HG03175 (cell line): Measurements from ENCODE around the gene SDK1.

Experiments
- ATAC-seq: cut with Tn5 transposase; IDR thresholded peaks from one replicate; pipeline ENCODE4 v1.9.1; 2021; ENCODE audit warnings: mild to moderate bottlenecking, moderate library complexity; ENCODE audit not compliant: unreplicated experiment

The SDK1 gene

DNA sequence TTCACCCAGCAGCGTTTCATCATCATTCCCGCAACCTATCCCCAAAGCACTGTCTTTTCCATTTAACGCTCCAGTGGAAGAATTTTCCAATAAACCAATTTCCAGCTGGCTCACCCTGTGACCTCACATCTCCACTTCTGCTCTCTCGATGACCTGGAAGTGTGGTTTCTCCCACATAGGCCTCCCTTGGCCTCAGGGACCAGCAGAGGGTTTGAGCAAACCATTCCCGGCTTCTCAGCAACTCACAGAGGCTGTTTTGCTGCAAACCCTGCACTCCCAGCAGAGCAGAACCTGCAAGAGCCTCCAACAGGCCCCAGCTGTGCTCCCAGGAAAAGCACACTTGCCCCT lies 858.1 kb downstream of the SDK1 start:
- no peak for ATAC-seq

DNA sequence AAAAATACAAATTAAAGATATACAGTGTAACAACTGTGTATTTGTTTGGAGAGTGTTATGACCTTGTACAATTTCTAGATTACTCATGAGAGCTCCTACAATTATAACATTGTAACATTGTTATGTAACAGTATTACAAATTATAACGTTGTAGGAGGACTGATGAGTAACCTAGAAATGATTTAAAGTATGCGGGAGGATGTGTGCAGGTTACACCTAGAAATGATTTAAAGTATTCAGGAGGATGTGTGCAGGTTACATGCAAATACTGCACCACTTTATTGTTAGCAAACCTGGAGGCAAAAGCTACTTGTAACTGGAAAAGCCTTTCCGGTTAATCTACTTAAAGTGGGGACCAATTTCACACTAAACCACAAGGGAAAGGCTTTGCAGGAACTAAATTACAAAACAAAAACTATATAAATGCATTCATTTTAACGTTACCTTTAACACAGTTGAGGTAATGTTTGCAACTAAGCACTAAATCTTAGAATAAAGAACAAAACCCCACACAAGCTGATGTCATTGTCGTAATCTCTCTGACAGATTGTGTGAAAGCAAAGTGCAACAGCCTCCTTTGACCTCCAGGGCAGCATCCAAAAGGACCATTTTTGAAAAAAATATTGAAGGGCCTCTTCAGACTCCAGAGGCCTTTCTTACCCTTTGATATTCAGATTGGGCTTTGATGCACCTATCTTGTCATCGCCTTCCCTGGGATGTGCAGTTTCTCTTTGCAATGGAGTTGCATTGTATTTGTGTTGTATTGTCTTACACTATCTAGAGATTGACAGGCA lies 858.9 kb downstream of the SDK1 start:
- ATAC-seq = no peak

DNA sequence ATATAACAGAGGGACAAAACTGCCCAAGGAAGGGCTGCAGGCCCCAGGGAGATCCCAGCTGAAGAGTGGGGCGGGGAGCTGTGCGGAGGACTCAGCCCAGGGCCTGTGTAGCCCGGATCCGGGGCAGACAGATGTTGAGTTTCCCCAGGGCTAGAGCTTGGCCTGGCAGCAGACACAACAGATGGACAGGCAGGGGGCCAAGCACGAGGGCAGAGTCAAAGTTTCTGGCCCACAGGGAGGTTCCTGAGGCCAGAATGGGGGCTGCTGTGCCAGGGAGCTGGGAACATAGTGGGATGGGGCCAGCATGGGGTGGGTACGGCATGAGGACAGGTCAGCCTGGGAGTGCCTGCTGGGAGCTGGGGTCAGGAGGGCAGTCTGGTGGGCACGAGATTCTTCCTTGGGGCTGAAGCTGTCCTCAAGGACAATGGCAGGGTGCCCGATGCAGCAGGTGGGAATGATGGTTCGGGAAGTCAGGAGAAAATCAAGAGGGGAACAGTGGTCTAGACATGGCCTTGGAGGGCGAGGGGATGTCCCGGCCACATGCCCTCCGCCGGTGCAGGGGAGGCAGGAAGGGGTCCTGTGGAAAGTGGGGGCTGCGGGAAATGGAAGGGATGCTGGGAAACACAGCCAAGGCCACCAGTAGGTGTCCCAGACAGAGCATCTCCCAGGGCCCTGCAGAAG lies 862.0 kb downstream of the SDK1 start:
- ATAC-seq = no peak

DNA sequence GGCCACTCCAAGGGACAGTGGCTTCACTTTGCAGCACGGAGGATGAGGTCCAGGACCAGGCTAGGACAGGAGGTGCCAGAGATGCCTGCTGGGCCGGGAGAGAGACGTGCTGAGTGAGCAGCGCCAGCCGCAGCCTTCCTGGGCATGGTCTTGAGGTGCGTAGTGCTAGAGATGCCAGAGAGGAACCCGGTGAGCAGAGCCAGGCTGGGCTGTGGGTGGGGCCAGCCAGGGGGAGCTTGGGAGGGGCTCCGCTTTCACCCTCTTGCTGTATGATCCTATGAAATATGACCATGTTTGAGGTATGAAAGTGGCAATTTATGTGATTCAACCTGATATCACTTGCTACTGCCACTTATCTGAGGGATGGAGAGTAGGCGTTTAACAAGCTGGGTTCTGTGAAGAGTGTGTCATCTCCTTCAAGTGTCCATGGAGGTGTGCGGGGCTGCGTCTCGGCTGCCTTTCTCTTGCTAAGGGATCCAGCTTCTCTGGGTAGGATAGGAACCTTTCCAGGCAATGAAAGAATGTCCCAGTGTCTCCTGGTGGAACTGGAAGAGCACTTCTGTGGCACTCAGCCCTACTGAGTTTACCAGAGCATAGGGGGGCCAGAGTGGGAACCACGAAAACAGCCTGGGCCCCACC lies 862.6 kb downstream of the SDK1 start:
- no peak for ATAC-seq

DNA sequence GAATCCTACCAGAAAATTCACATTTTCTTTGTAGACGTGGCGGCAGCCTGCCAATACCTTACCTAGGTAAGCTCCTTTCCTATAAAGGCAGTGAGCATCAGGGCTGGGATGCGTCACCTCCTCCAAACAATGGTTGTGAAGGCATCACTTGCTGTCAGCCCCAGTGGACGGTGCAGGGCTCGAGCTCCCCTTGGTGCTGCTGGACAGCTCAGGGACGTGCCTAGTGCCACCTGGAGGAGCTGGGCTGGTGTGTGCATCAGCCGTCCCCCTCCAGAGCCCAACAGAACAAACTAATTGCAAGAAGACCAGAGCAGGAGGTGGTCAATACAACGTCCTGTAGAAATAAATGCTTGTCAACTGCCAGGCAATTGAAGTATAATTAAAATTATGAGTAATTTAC lies 863.5 kb downstream of the SDK1 start:
- no peak for ATAC-seq

DNA sequence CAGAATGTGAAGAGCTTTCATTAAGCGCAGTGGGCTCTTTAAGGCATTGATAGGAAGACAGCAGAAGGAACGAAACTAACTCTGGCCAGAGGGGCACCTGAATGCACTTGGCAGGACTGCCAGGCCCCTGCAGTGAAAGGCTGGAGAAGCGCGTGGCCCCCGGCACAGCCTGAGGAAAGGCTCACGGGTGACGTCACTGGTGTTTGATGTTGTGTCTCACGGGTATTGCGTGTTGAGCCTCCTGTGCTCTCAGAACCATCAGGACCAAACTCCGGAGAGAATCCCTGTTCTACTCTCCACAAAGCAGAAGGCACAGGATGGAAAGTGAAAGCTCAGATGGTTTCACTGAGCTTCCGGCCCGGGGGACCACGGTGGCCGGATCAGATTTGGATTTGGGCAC lies 865.3 kb downstream of the SDK1 start:
- no peak for ATAC-seq

DNA sequence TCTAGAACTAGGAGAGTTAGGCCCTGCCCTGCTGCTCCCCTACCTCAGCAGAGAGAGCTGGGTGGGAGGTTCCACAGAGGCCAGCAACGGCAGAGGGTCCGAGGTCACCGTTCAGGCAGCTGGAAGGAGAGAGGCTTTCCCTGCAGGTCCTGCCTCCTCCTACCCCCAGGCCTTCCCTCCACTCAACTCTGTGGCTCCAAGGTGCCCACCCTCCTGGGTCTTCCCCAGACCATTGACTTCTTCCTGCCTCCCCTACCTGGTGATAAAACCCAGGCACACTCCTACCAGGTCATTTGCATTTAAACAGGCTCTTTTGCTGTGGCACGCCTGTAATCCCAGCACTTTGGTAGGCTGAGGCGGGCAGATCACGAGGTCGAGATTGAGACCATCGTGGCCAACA lies 865.8 kb downstream of the SDK1 start:
- no peak for ATAC-seq

DNA sequence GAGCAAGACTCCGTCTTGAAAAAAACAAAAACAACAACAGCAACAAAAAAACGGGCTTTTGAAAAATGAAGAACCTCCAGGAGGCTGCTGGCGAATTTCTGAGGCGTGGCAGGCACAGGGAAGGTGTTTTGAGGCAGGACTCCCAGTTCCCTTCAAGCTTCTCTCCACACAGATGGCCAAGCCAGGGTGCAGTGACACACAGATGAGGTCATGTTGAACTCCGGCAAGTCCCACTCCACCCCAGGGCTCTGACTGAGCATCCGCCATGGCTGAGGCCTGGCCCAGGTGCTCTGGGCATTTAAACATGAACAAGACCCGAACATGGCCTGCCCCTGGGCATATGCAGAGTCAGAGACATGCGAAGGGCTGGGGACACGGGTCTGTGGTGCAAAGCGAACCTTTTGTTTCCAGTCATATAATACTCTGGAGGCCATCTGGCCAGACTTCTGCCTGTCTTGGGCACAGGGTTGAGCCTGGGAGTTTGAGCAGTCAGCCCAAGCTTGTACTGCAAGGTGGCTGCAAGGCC lies 866.4 kb downstream of the SDK1 start:
- ATAC-seq = no peak

DNA sequence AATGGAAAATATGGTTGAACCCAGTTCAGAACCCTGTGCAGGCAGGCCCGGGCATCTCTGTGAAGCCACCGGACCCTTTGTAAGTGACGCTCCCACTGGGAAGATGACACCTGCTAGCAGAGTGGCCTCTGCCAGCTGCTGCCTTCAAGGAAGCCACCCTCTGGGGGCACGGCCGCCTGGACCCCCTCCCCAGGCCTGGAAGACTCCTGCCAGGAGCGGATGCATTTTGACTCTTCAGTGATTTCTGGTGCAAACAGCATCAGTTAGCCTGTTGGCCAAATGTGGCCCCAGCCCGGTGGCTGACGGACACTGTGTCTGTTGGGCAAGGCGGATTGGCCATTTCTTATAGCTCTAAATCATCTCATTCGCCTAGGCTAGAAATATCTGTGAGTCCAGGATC lies 867.0 kb downstream of the SDK1 start:
- ATAC-seq = no peak

DNA sequence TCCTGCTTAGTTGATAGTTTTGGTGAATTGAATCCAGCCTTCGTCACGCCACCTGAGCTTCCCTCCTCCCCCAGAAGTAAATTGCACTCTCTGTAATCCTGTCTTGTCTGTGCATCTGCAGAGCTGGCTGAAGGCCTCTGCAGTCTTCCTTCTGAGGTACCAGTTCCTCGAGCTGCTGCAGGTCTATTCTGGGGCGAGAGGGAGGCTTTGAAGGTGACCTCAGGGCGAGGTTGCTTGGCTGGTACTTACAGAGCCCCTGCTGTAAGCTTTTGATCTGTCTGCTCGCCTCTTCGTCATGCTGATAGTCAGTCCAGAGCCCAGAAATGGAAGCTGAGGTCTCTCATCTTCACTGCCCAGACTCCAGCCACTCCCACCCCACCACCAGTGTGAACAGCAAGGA lies 867.5 kb downstream of the SDK1 start:
- ATAC-seq = no peak

DNA sequence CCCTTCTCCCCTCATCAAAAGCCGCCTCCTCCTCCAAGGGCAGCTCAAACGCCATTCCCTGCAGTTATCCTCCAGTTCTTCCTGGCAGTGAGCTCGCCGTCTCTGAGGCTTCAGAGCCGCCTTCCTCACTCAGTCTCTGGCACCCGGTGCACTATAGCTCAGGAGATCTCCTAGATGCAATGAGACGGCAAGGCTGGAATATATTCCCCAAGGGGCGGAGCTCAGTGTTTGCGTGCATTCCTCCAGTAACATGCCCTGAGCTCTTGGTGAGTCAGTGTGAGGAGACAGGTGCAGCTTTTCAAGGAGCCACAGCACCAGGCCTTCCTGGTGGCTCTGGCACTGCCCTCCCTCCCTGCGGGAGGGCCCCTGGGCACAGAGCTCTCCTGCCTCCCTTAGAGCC lies 868.4 kb downstream of the SDK1 start:
- no peak for ATAC-seq

DNA sequence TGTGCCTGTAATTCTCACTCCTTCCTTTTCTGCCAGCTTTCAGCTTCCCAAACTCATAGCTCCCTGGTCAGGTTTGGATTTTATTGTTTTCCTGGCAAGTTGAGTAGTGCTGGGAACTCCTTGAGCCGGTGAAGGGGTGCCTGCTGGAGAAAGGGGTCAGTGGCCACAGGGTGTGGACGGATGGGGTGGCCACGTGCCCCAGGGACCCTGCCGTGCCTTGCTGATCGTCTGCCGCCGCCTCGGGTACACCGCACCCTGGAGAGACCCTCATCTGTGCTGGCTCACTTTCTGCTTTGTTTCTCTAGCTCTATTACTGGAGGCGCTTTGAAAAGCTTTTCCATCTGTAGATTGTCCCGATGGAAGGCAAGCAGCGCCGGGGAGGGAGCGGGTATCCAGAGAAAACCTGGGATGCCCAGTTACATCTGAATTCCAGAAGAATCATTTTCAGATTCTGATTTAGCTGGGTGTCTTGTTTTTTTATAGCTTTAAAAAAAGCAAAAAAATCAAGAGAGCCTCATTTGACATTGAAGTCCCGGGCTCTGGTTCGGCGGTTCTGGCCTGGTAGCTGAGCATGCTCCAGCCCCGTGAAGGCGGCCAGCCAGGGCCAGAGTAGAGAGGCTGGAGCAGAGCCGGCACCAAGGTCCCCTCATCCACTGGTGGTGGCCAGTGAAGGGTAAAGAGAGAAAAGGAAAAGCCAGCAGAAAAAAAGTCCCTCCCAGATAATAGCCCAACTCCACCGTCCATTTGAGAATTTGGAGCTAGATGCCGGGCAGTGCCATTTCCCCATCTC lies 870.1 kb downstream of the SDK1 start:
- ATAC-seq = no peak

DNA sequence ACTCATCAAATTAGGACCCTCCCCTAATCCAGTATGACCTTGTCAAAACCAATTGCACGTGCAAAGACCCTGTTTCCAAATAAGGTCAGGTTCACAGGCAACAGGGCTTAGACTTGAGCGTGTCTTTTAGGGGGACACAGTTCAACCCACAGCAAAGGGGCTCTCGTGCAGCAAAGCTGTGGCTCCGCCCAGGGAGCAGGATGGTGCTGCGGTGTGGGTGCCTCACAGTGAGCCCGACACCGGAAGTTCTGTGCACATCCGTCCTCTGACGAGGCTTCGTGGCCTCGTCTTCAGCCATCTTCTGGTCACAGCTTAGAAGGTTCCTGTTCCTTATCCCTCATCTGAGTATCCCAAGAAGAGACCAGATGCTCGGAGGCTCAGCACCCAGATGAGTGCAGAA lies 871.8 kb downstream of the SDK1 start:
- ATAC-seq = no peak

DNA sequence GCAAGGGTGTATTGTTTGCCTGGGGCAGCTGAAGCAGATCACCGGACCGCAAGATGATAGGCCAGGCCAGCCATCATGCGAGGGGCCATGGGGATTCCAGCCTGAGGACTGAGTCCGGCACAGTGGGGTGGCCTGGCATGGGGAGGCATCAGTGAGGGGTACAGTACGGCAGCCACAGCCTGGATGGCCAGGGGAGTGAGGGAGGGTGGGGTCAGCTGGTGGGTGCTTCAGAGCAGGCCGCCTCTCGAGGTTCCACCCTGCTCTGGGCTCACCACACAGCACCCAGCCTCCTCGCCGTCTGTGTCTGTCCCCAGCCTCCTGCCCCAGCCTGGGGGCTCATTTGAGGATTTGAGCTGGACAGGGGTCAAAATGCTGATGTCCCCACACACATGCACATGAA lies 872.6 kb downstream of the SDK1 start:
- no peak for ATAC-seq

DNA sequence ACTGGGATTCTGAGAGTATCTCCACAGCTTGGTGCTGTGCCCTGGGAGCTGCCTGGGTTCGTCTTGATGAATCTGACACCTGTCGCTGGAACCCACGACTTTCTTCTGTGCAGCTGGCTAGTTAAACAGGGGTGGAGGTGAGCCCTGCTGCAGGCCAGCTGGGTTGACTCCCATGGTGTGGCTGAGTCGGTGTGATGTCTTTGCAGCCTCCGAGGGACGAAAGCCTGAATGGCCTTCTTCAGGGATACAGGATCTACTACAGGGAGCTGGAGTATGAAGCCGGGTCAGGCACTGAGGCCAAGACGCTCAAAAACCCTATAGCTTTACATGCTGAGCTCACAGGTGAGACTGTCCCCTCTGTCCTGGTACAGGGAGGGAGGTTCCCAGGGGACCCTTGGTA lies 873.0 kb downstream of the SDK1 start:
- no peak for ATAC-seq

DNA sequence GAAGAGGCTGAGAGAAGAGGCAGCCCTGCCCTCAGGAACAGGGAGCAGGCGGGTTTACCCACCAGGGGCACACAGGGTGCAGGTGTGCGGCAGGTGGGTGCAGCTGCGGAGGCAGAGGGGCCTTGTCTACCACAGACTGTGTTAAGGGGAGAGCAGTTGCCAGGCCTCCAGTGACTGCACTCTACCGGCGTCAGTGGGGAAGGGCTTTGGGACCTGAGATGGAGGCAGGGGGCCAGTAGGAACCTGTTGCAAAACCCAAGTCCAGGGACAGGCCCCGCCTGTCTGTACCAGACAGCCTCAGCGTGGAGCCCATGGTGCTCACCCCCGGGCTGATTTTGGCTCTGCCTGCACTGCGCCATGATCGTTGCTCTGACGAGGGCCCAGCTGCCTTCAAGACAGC lies 873.4 kb downstream of the SDK1 start:
- no peak for ATAC-seq

DNA sequence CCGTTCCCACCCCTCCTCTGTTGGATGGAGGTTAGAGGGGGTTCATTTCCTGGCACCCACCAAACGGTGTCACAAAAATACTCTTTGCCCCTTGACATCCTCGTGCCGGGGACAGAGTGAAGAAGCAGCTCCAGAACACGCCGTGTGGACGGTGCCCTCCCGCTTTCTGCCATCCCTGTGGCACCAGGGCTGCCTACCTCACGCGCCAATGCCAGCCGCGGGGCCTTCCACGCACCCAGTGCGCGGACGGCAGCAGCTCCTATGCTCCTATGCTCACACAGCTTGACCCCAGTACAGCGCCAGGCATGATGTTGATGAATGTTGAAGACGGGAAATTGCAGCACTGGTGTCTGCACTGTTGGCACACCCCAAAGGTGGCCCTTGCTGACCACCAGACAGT lies 873.8 kb downstream of the SDK1 start:
- ATAC-seq = no peak

DNA sequence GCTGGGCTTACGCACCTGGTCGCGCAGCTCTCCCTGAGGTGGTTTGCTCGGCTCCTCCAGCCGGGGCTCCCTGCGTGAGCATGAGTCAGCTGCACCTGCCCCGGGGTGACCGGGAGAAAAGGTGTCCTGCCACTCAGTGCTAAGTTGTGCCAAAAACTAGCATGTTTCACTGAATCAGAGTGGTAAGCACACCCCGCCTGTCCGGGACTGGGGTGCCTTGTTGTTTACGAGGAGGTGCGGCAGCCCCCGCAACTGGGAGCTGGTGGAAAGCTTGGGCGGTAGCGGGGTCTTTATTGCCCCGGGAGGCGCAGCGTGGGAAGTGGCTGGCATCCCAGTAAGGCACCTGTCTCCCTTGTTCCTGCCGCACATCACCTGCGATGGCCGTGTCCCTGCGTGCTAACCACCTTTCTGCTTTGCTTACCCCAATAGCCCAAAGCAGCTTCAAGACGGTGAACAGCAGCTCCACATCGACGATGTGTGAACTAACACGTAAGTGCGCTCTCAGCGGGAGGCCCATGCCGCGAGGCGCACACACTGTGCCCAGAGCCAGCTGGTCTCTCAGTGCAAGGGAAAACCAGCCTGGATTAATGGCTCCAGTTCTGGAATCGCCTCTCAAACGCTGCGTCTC lies 874.4 kb downstream of the SDK1 start:
- ATAC-seq = no peak

DNA sequence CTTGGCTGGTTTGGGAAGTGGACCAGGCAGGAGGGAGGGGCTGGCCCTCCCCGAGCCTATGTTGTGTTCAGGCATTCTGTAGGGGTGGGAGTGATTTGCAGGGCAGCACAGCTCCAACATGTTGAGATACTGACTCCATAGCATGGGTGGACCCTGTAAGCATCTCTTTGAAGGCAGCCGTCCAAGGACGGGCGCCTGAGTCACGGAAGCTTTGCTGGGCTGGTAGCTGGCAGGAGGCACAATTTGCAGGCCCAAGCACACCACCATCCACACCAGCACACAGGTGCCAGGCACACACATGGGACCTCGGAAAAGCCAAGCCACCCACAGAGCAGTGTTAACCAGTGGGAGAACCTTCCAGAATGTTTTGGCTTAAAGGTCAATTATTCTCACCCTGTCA lies 875.9 kb downstream of the SDK1 start:
- no peak for ATAC-seq

DNA sequence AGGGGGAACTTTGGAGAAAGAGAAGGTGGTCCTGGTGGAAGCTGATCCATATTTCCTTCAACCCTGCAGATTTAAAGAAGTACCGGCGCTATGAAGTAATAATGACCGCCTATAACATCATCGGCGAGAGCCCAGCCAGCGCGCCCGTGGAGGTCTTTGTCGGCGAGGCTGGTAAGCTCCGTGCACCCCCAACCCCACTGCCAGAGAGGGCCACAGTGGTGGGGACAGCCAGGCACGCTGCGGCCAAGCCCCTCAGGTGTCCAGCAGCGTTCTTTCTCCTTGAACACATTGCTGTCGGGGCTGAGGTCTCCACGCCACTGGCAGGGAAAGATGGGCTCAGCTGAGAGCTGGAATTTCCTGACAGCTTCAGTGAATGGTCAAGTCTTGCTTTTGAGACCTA lies 877.4 kb downstream of the SDK1 start:
- no peak for ATAC-seq
